SK-N-MC (cell line): Measurements from ENCODE around the gene PRKN.

Experiments used
- DNase-seq: peaks from one replicate; pipeline ENCODE4 v3.0.0-alpha.2; 2011; ENCODE audit warnings: low read depth, low spot score
- H3K27ac ChIP-seq: fragments of 200-600 bp; sonication (generic); 2 replicates; pipeline ENCODE4 v1.5.1; 2016; ENCODE audit warnings: mixed run types
- H3K36me3 ChIP-seq: fragments of 200-600 bp; sonication (generic); 2 replicates; pipeline ENCODE4 v1.6.1; 2017; ENCODE audit warnings: antibody characterized with exemption, low read length, mixed read lengths; ENCODE audit not compliant: insufficient read depth
- H3K4me3 ChIP-seq: fragments of 200-600 bp; sonication (generic); 2 replicates; pipeline ENCODE4 v1.5.1; 2016
- H3K9ac ChIP-seq: fragments of 200-600 bp; sonication (generic); 2 replicates; pipeline ENCODE4 v1.8.0; 2017; ENCODE audit warnings: mixed run types, mixed read lengths; ENCODE audit not compliant: insufficient read length
- H3K9me3 ChIP-seq: fragments of 200-600 bp; sonication (generic); 2 replicates; pipeline ENCODE4 v1.6.1; 2017; ENCODE audit warnings: low read depth, mild to moderate bottlenecking, antibody characterized with exemption, low read length, moderate library complexity, mixed read lengths
- EZH2 ChIP-seq: fragments of 200-600 bp; sonication (generic); IDR thresholded peaks from one replicate; pipeline ENCODE4 v1.6.1; 2017; ENCODE audit warnings: antibody characterized with exemption
- FOXP2 ChIP-seq: optimal IDR thresholded peaks from 2 replicates; pipeline ENCODE3; 2011; ENCODE audit warnings: mild to moderate bottlenecking, moderate library complexity; ENCODE audit not compliant: insufficient read depth; ENCODE audit errors: extremely low read length, control extremely low read depth
- POLR2AphosphoS5 ChIP-seq: IDR thresholded peaks from 2 replicates; pipeline ENCODE4 v1.6.1; 2012; ENCODE audit warnings: mild to moderate bottlenecking, low read depth, low read length, borderline replicate concordance

The PRKN gene

GRCh38 chr6:162474722-162475121 lies 252.8 kb downstream of the PRKN start:
- DNase-seq: no peak
- Histone ChIP-seq H3K9ac (no peak overlapping the region), H3K36me3 (no peaks in the 10 kb centered on the region), H3K4me3 (no peak overlapping the region), H3K9me3 (no peaks in the 10 kb centered on the region), H3K27ac (no peak overlapping the region)
- TF ChIP-seq POLR2AphosphoS5: no peak
- TF ChIP-seq FOXP2: no peak

GRCh38 chr6:162471842-162472241 lies 255.7 kb downstream of the PRKN start:
- no peak overlapping the region for H3K4me3 ChIP-seq
- H3K9ac ChIP-seq: no peak overlapping the region
- H3K27ac ChIP-seq: no peak overlapping the region
- H3K9me3 ChIP-seq: no peaks in the 10 kb centered on the region
- no peak for DNase-seq
- no peaks in the 10 kb centered on the region for H3K36me3 ChIP-seq
- no peak for TF ChIP-seq FOXP2
- TF ChIP-seq EZH2: no peak
- no peak for TF ChIP-seq POLR2AphosphoS5

- Histone ChIP-seq H3K36me3 (no peaks in the 10 kb centered on the region), H3K9me3 (no peaks in the 10 kb centered on the region)
Observed at GRCh38 chr6:162468326-162468725, 259.2 kb downstream of the PRKN start.

GRCh38 chr6:162467679-162468078 lies 259.9 kb downstream of the PRKN start:
- H3K4me3 ChIP-seq: no peak overlapping the region
- no peak for DNase-seq
- no peak overlapping the region for H3K9ac ChIP-seq
- no peak for TF ChIP-seq POLR2AphosphoS5
- TF ChIP-seq FOXP2: no peak
- H3K36me3 ChIP-seq: no peaks in the 10 kb centered on the region
- H3K9me3 ChIP-seq: no peaks in the 10 kb centered on the region
- H3K27ac ChIP-seq: no peak overlapping the region

More at GRCh38 chr6:162468326-162468725, 259.2 kb downstream of the PRKN start:
- Histone ChIP-seq H3K4me3 (0 out of 2 replicates have a peak overlapping the region, but pooled peaks have one; percentile 15), H3K9ac (no peak overlapping the region), H3K27ac (0 out of 2 replicates have a peak overlapping the region, but pooled peaks have one; percentile 3)
- TF ChIP-seq FOXP2 (no peak), POLR2AphosphoS5 (no peak), EZH2 (no peak)
- DNase-seq: no peak

- no peak for TF ChIP-seq EZH2
- no peak for TF ChIP-seq POLR2AphosphoS5
- TF ChIP-seq FOXP2: no peak
- H3K4me3 ChIP-seq: no peak overlapping the region
- DNase-seq: no peak
- H3K27ac ChIP-seq: no peak overlapping the region
- H3K36me3 ChIP-seq: no peaks in the 10 kb centered on the region
- H3K9ac ChIP-seq: no peak overlapping the region
- H3K9me3 ChIP-seq: no peaks in the 10 kb centered on the region
Observed at GRCh38 chr6:162463576-162463975, 264.0 kb downstream of the PRKN start.

GRCh38 chr6:162459985-162460384 lies 267.6 kb downstream of the PRKN start:
- Histone ChIP-seq H3K36me3 (no peaks in the 10 kb centered on the region), H3K9me3 (no peaks in the 10 kb centered on the region), H3K9ac (no peak overlapping the region), H3K4me3 (no peak overlapping the region), H3K27ac (no peak overlapping the region)
- no peak for DNase-seq
- no peak for TF ChIP-seq POLR2AphosphoS5
- TF ChIP-seq FOXP2: no peak
- TF ChIP-seq EZH2: no peak

GRCh38 chr6:162450358-162450757 lies 277.2 kb downstream of the PRKN start:
- Histone ChIP-seq H3K9ac (no peak overlapping the region), H3K9me3 (no peaks in the 10 kb centered on the region), H3K4me3 (no peak overlapping the region), H3K36me3 (no peaks in the 10 kb centered on the region), H3K27ac (no peak overlapping the region)
- no peak for TF ChIP-seq POLR2AphosphoS5
- TF ChIP-seq FOXP2: no peak
- TF ChIP-seq EZH2: no peak
- DNase-seq: no peak

- Histone ChIP-seq H3K9me3 (no peaks in the 10 kb centered on the region), H3K4me3 (no peak overlapping the region), H3K27ac (no peak overlapping the region), H3K9ac (no peak overlapping the region), H3K36me3 (no peaks in the 10 kb centered on the region)
- TF ChIP-seq POLR2AphosphoS5 (no peak), FOXP2 (no peak), EZH2 (no peak)
- DNase-seq: no peak
Observed at GRCh38 chr6:162448294-162448693, 279.3 kb downstream of the PRKN start.

- Histone ChIP-seq H3K9ac (no peak overlapping the region), H3K9me3 (no peaks in the 10 kb centered on the region), H3K4me3 (no peak overlapping the region), H3K27ac (no peak overlapping the region), H3K36me3 (no peaks in the 10 kb centered on the region)
- no peak for DNase-seq
- TF ChIP-seq POLR2AphosphoS5 (no peak), FOXP2 (no peak), EZH2 (no peak)
Observed at GRCh38 chr6:162443101-162443500, 284.5 kb downstream of the PRKN start.

GRCh38 chr6:162442687-162443086 lies 284.9 kb downstream of the PRKN start:
- H3K4me3 ChIP-seq: no peak overlapping the region
- TF ChIP-seq FOXP2 (no peak), POLR2AphosphoS5 (no peak), EZH2 (no peak)
- no peak overlapping the region for H3K27ac ChIP-seq
- no peaks in the 10 kb centered on the region for H3K36me3 ChIP-seq
- H3K9ac ChIP-seq: no peak overlapping the region
- H3K9me3 ChIP-seq: no peaks in the 10 kb centered on the region
- DNase-seq: no peak
